Neural cell (in vitro differentiated cells): ENCODE data around the gene EXO1.
"Not testable (repeated sequence)": the region's sequence is repeated elsewhere in the genome, so short reads cannot be mapped to it uniquely, and the experiment has no call there.

Source experiments
- CTCF ChIP-seq: fragments of 450-650 bp; IDR thresholded peaks from 2 replicates; pipeline ENCODE4 v1.5.1; 2014; ENCODE audit warnings: antibody characterized with exemption, mild to moderate bottlenecking, moderate library complexity; ENCODE audit not compliant: poor library complexity, severe bottlenecking
- EZH2 ChIP-seq: fragments of 200-600, 300-800 bp; shearing (Covaris generic), sonication (generic); IDR thresholded peaks from 2 replicates; pipeline ENCODE4 v1.6.1; 2014; ENCODE audit warnings: antibody characterized with exemption, low read length, borderline replicate concordance, mild to moderate bottlenecking; ENCODE audit not compliant: insufficient read depth, poor library complexity, severe bottlenecking
- MXI1 ChIP-seq: fragments of 450-650 bp; conservative IDR thresholded peaks from 2 replicates; pipeline ENCODE4 v1.6.1; 2014; ENCODE audit warnings: antibody characterized with exemption, mild to moderate bottlenecking; ENCODE audit not compliant: poor library complexity, severe bottlenecking
- POLR2AphosphoS5 ChIP-seq: IDR thresholded peaks from 2 replicates; pipeline ENCODE4 v1.6.1; 2012
- RAD21 ChIP-seq: fragments of 450-650 bp; conservative IDR thresholded peaks from 2 replicates; pipeline ENCODE4 v1.6.1; 2014; ENCODE audit warnings: antibody characterized with exemption, mild to moderate bottlenecking, moderate library complexity
- SMC3 ChIP-seq: fragments of 450-650 bp; conservative IDR thresholded peaks from 2 replicates; pipeline ENCODE4 v1.6.1; 2014; ENCODE audit warnings: antibody characterized with exemption, mild to moderate bottlenecking, moderate library complexity; ENCODE audit not compliant: poor library complexity
- TAF1 ChIP-seq: IDR thresholded peaks from 2 replicates; pipeline ENCODE4 v1.6.1; 2012; ENCODE audit warnings: low read depth

- TF ChIP-seq SMC3, CTCF, MXI1, TAF1, EZH2, POLR2AphosphoS5, RAD21: not testable (repeated sequence)
Observed at GRCh38 chr1:241826613-241827012, 21.4 kb upstream of the EXO1 start.
